MM.1S (cell line): ENCODE measurements around the gene RALGPS2.

Source experiments
- CTCF ChIP-seq: fragments of 300-600 bp; sonication (generic); IDR thresholded peaks from 2 replicates; pipeline ENCODE4 v1.5.1; 2016; ENCODE audit warnings: antibody characterized with exemption, low read length, mixed read lengths
- EZH2 ChIP-seq: fragments of 300-600 bp; sonication (generic); optimal IDR thresholded peaks from 2 replicates; pipeline ENCODE3; 2017; ENCODE audit warnings: low read depth, mild to moderate bottlenecking, antibody characterized with exemption, low read length, mixed read lengths

GRCh38 chr1:178954937-178955336 lies 229.9 kb downstream of the RALGPS2 start:
- TF ChIP-seq CTCF (no peak), EZH2 (no peak)
